ENCODE measurements around the gene TRIM44.

Gene TRIM44

DNA sequence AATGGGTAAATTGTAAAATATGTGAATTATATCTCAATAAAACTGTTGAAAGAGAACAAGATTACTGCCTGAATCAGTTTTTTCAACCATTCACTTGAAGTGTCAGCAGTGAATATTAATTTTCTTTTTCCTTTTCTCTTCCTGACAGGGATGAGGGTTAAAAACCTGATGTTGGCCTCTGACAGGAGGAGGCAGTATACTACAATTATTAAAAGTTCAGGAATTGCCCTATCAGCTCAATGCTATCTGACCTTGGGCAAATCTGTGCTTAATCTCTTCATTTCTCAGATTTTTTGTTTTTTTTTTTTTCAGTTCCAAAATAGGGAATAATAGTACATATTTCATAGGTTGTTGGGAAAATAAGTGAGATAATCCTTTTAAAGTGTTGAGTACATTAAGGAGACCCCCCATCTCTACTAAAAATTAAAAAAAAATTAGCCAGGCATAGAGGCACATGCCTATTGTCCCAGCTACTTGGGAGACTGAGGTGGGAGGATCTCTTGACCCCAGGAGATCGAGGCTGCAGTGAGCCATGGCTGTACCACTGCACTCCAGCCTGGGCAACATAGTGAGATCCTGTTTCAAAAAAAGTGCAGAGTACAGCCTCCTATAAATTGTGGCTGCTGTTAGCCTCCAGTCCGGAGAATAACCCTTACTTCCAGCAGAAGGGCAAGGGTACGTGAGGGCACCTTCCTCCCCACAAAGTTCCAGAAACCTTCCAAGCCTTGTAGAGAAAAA, 48.8 kb downstream of the TRIM44 start:
- Histone ChIP-seq H3K4me3 (ENCODE audit: low read depth, low read length, poor library complexity, severe bottlenecking) (no peak overlapping the region), H3K4me2 (ENCODE audit: low read length) (no peak overlapping the region), H3K9ac (ENCODE audit: low read length) (no peak overlapping the region), H3K79me2 (ENCODE audit: insufficient read depth, low read length) (no peaks in the 10 kb centered on the region), H3K27me3 (ENCODE audit: insufficient read depth, low read length) (no peaks in the 10 kb centered on the region), H3K36me3 (ENCODE audit: insufficient read depth, low read length) (no peaks in the 10 kb centered on the region), H2AFZ (ENCODE audit: low read length) (no peak overlapping the region), H3K4me1 (ENCODE audit: insufficient read depth, low read length, severe bottlenecking) (no peaks in the 10 kb centered on the region), H3K9me3 (ENCODE audit: low read length) (no peaks in the 10 kb centered on the region), H4K20me1 (ENCODE audit: insufficient read depth, low read length) (no peaks in the 10 kb centered on the region), H3F3A (ENCODE audit: insufficient read depth, low read length) (no peaks in the 10 kb centered on the region), H3K27ac (ENCODE audit: low read depth, low read length, poor library complexity, severe bottlenecking) (no peak overlapping the region), H3K9me2 (ENCODE audit: low read depth, low read length) (no peaks in the 10 kb centered on the region)
- TF ChIP-seq EZH2 (IDR thresholded peaks at IDR 0.05; ENCODE audit: borderline replicate concordance, low read length) (no peak), CTCF (IDR thresholded peaks at IDR 0.05; ENCODE audit: low read length) (no peak)

- Histone ChIP-seq H3K9me3 (ENCODE audit: low read length) (no peaks in the 10 kb centered on the region), H2AFZ (ENCODE audit: low read length) (no peak overlapping the region), H3K79me2 (ENCODE audit: insufficient read depth, low read length) (no peaks in the 10 kb centered on the region), H3K27me3 (ENCODE audit: insufficient read depth, low read length) (no peaks in the 10 kb centered on the region), H3K9me2 (ENCODE audit: low read depth, low read length) (no peaks in the 10 kb centered on the region), H3F3A (ENCODE audit: insufficient read depth, low read length) (no peaks in the 10 kb centered on the region), H4K20me1 (ENCODE audit: insufficient read depth, low read length) (no peaks in the 10 kb centered on the region), H3K4me3 (ENCODE audit: low read depth, low read length, poor library complexity, severe bottlenecking) (no peak overlapping the region), H3K9ac (ENCODE audit: low read length) (no peak overlapping the region), H3K4me1 (ENCODE audit: insufficient read depth, low read length, severe bottlenecking) (no peaks in the 10 kb centered on the region), H3K36me3 (ENCODE audit: insufficient read depth, low read length) (no peaks in the 10 kb centered on the region), H3K27ac (ENCODE audit: low read depth, low read length, poor library complexity, severe bottlenecking) (no peak overlapping the region), H3K4me2 (ENCODE audit: low read length) (no peak overlapping the region)
- TF ChIP-seq CTCF (IDR thresholded peaks at IDR 0.05; ENCODE audit: low read length), result no peak
- no peak for TF ChIP-seq EZH2 (IDR thresholded peaks at IDR 0.05; ENCODE audit: borderline replicate concordance, low read length)
Observed at GRCh38 chr11:35711924-35712323, 49.3 kb downstream of the TRIM44 start.

GRCh38 chr11:35712533-35712932, 50.0 kb downstream of the TRIM44 start:
- no peak overlapping the region for H3K27ac ChIP-seq (ENCODE audit: low read depth, low read length, poor library complexity, severe bottlenecking)
- TF ChIP-seq EZH2 (IDR thresholded peaks at IDR 0.05; ENCODE audit: borderline replicate concordance, low read length) (no peak), CTCF (IDR thresholded peaks at IDR 0.05; ENCODE audit: low read length) (no peak)

More at GRCh38 chr11:35712533-35712932, 50.0 kb downstream of the TRIM44 start:
- H2AFZ ChIP-seq (ENCODE audit: low read length), result no peak overlapping the region
- H4K20me1 ChIP-seq (ENCODE audit: insufficient read depth, low read length), result no peaks in the 10 kb centered on the region
- no peak overlapping the region for H3K9ac ChIP-seq (ENCODE audit: low read length)
- no peaks in the 10 kb centered on the region for H3K4me1 ChIP-seq (ENCODE audit: insufficient read depth, low read length, severe bottlenecking)
- H3K9me2 ChIP-seq (ENCODE audit: low read depth, low read length), result no peaks in the 10 kb centered on the region
- no peak overlapping the region for H3K4me2 ChIP-seq (ENCODE audit: low read length)
- no peak overlapping the region for H3K4me3 ChIP-seq (ENCODE audit: low read depth, low read length, poor library complexity, severe bottlenecking)
- H3K79me2 ChIP-seq (ENCODE audit: insufficient read depth, low read length), result no peaks in the 10 kb centered on the region
- no peaks in the 10 kb centered on the region for H3K27me3 ChIP-seq (ENCODE audit: insufficient read depth, low read length)
- H3K36me3 ChIP-seq (ENCODE audit: insufficient read depth, low read length), result no peaks in the 10 kb centered on the region
- no peaks in the 10 kb centered on the region for H3F3A ChIP-seq (ENCODE audit: insufficient read depth, low read length)
- no peaks in the 10 kb centered on the region for H3K9me3 ChIP-seq (ENCODE audit: low read length)

All from OCI-LY1 (cell line).